Gastroesophageal sphincter (tissue), 3 donors: ENCODE data around the gene TNS3.

Experiments
- CTCF ChIP-seq, 4 experiments: fragments of 200-600 bp in 2 of 4; fragments of 450-650 bp in 2 of 4; sonication (generic) in 1 of 4; IDR thresholded peaks; one replicate each; pipeline ENCODE4 v1.5.1; 2017 to 2019; ENCODE audit warnings: antibody characterized with exemption in 4 of 4, mild to moderate bottlenecking in 2 of 4, moderate library complexity in 2 of 4
- POLR2A ChIP-seq, 2 donors: fragments of 450-650 bp; IDR thresholded peaks; one replicate each; pipeline ENCODE4 v1.6.1; 2017; ENCODE audit warnings: antibody characterized with exemption in 2 of 2, mild to moderate bottlenecking in 2 of 2, moderate library complexity in 1 of 2

- TF ChIP-seq POLR2A (IDR thresholded peaks at IDR 0.05) (no peak), CTCF (IDR thresholded peaks at IDR 0.05) (peak in 1 of 4 experiments; percentile 6)
Observed at GRCh38 chr7:47571331-47572093, 10.4 kb downstream of the TNS3 start.
